T-helper 17 cell (primary cell): ENCODE data around the gene AXIN2. TPM values are rescaled to one million over a fixed set of nuclear protein-coding genes. Genes with fewer than 3 reads are reported as not detected.

Experiments used
- ATAC-seq: fragments of 150-1000 bp; cut with Tn5 transposase; 2 replicates; pipeline ENCODE4 v1.10.0; 2021; ENCODE audit warnings: mild to moderate bottlenecking, moderate library complexity
- DNase-seq, 3 donors: peaks; one replicate each; pipeline versions ENCODE4 v3.0.0 to v3.0.0-alpha.2; 2020 to 2021
- H3K9me3 ChIP-seq: one replicate; pipeline ENCODE4 v1.7.0; 2013; ENCODE audit warnings: low read length, mild to moderate bottlenecking; ENCODE audit not compliant: control insufficient read depth, poor library complexity, severe bottlenecking
- H3K27ac Mint-ChIP-seq: one replicate; pipeline ENCODE4 v1.8.0; 2022; ENCODE audit warnings: mild to moderate bottlenecking, moderate library complexity, mixed read lengths
- H3K27me3 Mint-ChIP-seq: one replicate; pipeline ENCODE4 v1.8.0; 2022; ENCODE audit warnings: mixed read lengths
- H3K36me3 Mint-ChIP-seq: one replicate; pipeline ENCODE4 v1.8.0; 2022; ENCODE audit warnings: low read depth, mixed read lengths
- H3K4me1 Mint-ChIP-seq: one replicate; pipeline ENCODE4 v1.8.0; 2022; ENCODE audit warnings: mild to moderate bottlenecking, mixed read lengths
- H3K4me3 Mint-ChIP-seq: one replicate; pipeline ENCODE4 v1.8.0; 2022; ENCODE audit warnings: mild to moderate bottlenecking, moderate library complexity, mixed read lengths
- total RNA-seq, 4 donors: library from RNA in 2 of 4; stranded (reverse) in 2 of 4; gene quantifications; one replicate each; pipeline ENCODE4 v1.2.3 and lab custom pipeline; 2022 to 2026

The AXIN2 gene
- total RNA-seq, 2 donors from 2014 or later: 28.4 to 31.6 TPM

DNA sequence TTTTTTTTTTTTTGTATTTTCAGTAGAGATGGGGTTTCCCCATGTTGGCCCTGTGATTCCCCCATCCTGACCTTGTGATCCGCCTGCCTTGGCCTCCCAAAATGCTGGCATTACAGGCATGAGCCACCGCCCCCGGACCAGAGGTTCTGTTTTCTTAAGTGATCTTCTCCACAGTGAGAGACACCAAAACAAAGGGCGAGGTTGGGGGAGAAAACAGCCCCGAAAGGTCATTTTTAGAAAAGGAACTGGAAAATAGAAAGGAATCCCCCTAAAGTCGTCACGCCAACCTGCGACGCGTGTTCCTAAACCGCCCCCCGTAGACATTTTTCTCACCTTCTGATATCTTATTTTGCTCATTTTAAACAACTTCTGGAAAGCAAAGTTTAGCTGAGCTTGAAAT lies 6.1 kb upstream of the AXIN2 start:
- ATAC-seq: no peak

DNA sequence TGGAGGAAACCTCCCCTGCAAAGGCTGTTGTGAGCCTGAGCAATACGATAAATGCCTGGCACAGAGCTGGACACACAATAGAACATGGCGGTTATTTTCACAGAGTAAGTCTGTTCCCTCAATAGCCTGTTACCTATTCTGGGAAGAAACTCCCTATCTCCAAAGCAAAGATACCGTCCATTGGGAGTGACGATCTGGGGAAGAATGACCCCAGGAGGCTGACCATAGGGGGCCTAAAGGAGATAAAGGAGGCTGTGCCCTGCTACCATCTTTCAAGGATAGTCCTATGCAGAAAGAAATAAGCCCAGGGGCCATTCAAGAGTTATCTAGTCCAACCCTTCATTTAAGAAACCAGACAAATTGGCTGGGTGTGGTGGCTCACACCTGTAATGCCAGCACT lies 4.1 kb upstream of the AXIN2 start:
- no peak for DNase-seq
- H3K27ac Mint-ChIP-seq: peak overlapping the region; percentile 73
- ATAC-seq: no peak
- H3K36me3 Mint-ChIP-seq: peaks cover 2% of the 10 kb centered on the region
- no peaks in the 10 kb centered on the region for H3K9me3 ChIP-seq
- H3K27me3 Mint-ChIP-seq: peaks cover 16% of the 10 kb centered on the region
- H3K4me3 Mint-ChIP-seq: no peak overlapping the region
- H3K4me1 Mint-ChIP-seq: peaks cover 18% of the 10 kb centered on the region

More for the DNA sequence above, 6.1 kb upstream of the AXIN2 start:
- Mint-ChIP-seq H3K4me1 (peaks cover 9% of the 10 kb centered on the region), H3K27ac (no peak overlapping the region), H3K4me3 (no peak overlapping the region), H3K27me3 (peaks cover 16% of the 10 kb centered on the region), H3K36me3 (peaks cover 2% of the 10 kb centered on the region)
- no peaks in the 10 kb centered on the region for H3K9me3 ChIP-seq
- no peak for DNase-seq

DNA sequence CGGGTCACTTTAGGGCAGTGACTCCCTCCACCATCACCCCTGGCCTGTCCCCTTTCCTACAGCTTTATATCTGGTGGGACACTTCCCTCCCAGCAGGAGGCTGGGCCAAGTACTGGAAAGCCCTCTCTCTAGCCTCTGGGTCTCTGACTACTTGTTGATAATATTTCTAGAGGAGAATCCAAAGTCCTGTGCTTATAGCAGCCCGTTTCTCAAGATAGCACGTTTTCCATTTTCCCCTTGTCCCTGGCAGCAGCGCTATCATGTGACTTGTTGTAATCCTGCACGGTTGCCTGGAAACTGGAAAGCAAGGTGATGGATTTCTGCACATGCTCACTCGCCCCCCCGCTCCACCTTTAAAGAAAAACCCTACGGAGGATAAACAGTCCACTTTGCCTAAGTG lies 3.3 kb upstream of the AXIN2 start:
- no peaks in the 10 kb centered on the region for H3K9me3 ChIP-seq
- peaks cover 18% of the 10 kb centered on the region for H3K4me1 Mint-ChIP-seq
- ATAC-seq (no peak), DNase-seq (no peak)
- no peak overlapping the region for H3K4me3 Mint-ChIP-seq
- H3K27ac Mint-ChIP-seq: no peak overlapping the region
- peaks cover 16% of the 10 kb centered on the region for H3K27me3 Mint-ChIP-seq
- peaks cover 2% of the 10 kb centered on the region for H3K36me3 Mint-ChIP-seq

DNA sequence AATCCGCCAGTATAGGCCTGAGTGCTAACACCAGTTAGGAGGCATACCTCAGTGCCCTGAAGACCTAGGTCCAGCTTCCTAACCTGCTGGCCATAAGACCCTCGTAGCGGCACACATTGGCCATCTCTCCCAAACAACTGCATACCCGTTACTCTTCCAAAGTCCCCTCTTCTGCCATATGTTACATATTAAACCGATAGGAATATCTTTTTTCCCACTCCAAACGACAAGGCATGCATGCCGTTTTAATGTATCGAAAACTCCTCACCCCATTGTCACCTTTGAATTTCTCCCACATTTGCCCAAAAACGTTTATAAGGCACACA lies 721 bp upstream of the AXIN2 start:
- no peaks in the 10 kb centered on the region for H3K36me3 Mint-ChIP-seq
- H3K4me3 Mint-ChIP-seq: no peak overlapping the region
- peaks cover 23% of the 10 kb centered on the region for H3K4me1 Mint-ChIP-seq
- H3K27ac Mint-ChIP-seq: no peak overlapping the region
- no peaks in the 10 kb centered on the region for H3K9me3 ChIP-seq
- DNase-seq: no peak
- H3K27me3 Mint-ChIP-seq: no peaks in the 10 kb centered on the region
- no peak for ATAC-seq

DNA sequence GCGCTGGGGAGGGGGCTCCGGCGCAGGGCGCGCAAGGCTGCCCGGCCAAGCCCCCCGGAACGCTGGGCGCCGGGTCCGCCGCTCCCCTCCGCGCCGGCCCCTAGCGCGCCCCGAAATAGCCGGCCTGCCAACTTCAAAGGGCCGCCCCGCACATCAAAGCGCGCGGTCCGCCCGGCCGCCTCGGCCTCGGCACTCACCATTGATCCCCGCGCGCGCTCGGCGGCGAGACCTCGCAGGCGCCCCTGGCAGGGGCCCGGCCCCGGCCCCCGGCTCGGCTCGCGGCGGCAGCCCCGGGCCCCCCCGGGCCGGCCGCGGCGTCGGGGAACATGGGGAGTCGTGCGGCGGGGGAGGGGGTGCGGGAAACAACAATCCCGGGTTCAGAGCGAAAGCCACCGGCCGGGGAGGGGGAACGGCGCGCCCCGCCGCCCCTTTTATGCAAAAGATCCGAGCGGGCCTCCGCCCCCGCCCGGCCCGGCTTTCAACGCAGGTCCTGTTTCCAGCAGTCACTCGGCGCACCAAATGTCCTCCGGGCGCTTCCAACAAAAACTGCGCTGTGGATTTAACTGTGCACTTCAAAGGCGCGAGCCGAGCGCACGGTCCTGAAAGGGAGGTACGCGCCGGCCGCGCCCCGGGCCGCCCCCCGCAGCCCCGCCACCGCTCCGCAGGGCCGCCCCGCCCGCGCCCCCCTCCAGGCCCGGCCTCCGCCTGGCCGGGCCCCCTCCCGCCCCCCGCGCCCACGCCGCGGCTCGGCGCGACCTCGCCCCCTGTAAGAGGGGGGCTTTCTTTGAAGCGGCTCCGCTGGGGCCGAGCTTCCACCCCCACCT lies 608 bp downstream of the AXIN2 start:
- no peaks in the 10 kb centered on the region for H3K27me3 Mint-ChIP-seq
- no peaks in the 10 kb centered on the region for H3K9me3 ChIP-seq
- peaks cover 23% of the 10 kb centered on the region for H3K4me1 Mint-ChIP-seq
- DNase-seq (peak; percentile 60 to 73 (median 61)), ATAC-seq (peak; percentile 63)
- no peak overlapping the region for H3K4me3 Mint-ChIP-seq
- peak overlapping the region; percentile 32 for H3K27ac Mint-ChIP-seq
- H3K36me3 Mint-ChIP-seq: no peaks in the 10 kb centered on the region

DNA sequence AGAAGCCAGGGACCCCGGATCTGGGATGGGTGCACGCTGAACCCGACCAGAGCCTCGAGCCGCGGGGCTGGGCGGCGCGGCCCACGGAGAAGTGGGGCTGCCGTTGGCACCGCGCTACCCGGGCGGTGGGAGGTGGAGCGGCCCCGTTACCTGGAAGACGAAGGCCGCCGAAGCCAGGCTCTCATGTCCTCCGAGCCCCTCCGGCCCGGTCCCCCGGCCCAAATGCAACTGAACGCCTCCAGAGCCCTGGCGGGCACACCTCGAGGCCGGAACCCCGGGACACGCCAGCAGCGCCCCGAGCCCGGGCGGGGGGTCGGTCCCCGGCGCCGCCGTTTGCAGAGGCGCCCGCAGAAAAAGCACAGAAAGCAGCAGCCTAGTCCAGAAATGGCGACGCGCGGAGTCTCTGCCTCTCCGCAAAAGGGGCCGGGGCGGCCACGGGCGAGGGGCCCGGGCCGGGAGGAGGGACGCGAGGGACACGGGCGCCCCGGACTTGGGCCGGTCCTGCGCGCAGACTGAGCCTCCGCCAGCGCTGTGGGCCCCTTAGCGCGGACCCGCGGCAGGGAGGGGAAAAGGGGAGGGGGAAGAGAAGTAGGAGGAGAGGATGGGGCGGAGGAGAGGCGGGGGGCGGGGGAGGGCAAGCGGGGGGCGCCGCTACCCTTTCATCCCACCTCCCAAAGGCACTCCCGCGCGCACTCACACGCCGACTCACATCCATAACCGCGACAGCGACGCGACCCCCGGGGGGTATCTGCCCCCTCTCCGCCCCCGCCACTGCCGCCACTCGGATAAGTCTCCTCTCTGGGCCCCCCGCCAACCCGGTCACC lies 1.4 kb downstream of the AXIN2 start:
- no peaks in the 10 kb centered on the region for H3K9me3 ChIP-seq
- peak in 2 of 3 donors; percentile 30 for DNase-seq
- no peak overlapping the region for H3K4me3 Mint-ChIP-seq
- ATAC-seq: no peak
- peaks cover 23% of the 10 kb centered on the region for H3K4me1 Mint-ChIP-seq
- H3K27ac Mint-ChIP-seq: peak overlapping the region; percentile 78
- no peaks in the 10 kb centered on the region for H3K27me3 Mint-ChIP-seq
- H3K36me3 Mint-ChIP-seq: no peaks in the 10 kb centered on the region

DNA sequence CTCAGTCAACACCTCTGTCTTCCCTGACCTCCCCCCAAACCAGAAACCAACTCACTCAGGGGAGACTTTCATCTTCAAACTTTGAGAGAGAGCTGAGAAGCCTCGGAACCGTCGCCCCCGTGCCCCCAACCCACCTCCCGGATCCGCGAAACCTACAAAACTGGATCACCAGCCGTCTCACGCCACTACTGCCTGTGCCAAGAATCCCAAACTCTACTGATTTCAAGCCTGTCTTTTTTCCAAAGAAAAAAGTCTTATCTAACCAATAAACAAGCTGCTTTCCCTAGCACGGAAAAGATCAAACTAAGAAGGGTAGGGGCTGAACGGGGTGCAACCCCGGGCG lies 2.0 kb downstream of the AXIN2 start:
- no peak for ATAC-seq
- Mint-ChIP-seq H3K27me3 (no peaks in the 10 kb centered on the region), H3K36me3 (no peaks in the 10 kb centered on the region), H3K4me1 (peaks cover 25% of the 10 kb centered on the region), H3K27ac (peak overlapping the region; percentile 78), H3K4me3 (no peak overlapping the region)
- H3K9me3 ChIP-seq: no peaks in the 10 kb centered on the region
- DNase-seq: no peak

DNA sequence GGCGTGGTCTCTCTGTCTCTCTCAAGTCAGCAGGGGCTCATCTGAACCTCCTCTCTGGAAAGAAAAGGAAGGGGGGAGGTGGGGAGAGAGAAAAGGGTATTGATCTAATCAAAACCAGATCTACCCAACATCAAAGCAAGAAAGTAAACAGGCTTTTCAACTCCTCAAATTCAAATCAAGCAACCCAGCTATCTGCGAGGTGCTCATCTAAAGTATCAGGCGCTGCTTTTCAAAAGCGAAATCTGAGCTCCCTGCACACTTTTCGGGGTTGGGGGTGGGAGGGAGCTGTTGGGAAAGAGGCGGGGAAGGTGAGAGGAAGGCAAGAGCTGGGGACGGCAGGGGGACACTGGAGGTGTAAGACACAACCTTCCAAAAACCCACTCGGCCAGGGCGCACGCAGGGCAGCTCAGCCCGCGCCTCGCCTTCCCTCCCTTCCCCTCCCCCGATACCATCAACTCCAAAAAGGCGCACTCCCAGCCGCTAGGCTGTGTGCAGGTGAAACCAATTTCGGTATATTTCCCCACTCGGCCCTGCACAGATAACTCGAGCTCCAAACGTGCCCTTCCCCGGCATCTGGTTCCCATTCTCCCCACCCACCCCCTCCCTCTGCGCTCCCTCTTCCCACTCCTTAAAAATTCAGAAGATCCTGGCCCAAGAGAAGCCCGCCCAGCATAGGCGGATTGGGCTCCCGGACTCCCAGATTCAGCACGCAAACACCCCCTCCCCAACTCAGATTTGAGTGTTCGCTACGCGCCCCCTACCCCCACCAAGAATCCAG lies 2.6 kb downstream of the AXIN2 start:
- ATAC-seq (no peak), DNase-seq (no peak)
- no peaks in the 10 kb centered on the region for H3K9me3 ChIP-seq
- Mint-ChIP-seq H3K4me1 (peaks cover 25% of the 10 kb centered on the region), H3K27me3 (no peaks in the 10 kb centered on the region), H3K27ac (peak overlapping the region; percentile 78), H3K36me3 (peaks cover 2% of the 10 kb centered on the region), H3K4me3 (no peak overlapping the region)

DNA sequence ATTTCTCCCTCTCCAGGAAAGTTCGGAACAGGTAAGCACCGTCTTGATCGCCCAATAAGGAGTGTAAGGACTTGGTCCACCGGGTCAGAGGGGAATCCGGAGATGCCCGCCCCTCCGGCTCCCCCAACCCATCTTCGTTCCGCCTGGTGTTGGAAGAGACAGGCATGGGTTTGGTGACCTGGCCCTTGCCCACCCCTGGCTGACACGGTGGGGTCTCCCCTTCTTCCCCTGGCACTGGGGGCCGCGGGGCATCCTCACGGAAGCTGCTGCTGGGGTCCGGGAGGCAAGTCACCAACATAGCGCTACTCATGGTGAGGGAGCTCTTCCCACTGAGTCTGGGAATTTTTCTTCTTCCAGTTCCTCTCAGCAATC lies 3.2 kb downstream of the AXIN2 start:
- Mint-ChIP-seq H3K36me3 (peaks cover 2% of the 10 kb centered on the region), H3K4me1 (peaks cover 28% of the 10 kb centered on the region), H3K4me3 (no peak overlapping the region), H3K27me3 (no peaks in the 10 kb centered on the region), H3K27ac (no peak overlapping the region)
- DNase-seq (no peak), ATAC-seq (no peak)
- no peaks in the 10 kb centered on the region for H3K9me3 ChIP-seq

DNA sequence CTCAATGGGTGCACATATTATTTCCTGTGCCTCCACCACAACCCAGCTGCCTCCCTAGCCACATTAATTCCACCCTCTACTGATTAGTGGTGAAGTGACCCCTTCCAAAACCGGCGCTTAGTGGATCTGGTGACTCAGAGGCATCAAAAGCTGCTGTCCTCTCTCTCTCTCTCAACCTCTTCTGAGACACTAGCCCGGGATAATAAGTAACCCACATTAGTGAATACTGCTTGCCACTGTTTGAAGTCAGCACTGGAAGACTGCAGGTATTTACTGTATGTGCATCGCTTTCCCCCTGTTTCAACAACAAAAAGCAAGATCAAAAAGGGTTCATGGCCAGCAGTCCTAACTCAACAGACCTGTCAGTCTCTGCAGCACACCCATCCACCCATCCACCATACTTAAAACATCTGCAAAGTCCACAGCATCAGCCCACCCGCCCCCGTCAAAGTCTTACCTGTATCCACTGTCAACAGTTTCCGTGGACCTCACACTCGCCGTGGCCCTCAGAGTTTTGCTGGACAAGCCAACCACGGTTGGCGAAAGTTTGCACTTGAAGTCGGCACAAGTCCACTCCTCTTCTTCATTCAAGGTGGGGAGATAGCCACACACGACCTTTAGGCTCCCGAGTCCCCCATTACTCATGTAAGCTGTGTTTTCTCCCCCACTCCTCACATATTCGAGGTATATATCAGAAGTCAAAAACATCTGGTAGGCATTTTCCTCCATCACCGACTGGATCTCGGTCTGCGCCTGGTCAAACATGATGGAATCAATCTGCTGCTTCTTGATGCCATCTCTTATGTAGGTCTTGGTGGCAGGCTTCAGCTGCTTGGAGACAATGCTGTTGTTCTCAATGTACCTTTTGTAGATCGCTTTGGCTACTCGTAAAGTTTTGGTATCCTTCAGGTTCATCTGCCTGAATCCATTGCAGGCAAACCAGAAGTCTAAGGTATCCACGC lies 3.8 kb downstream of the AXIN2 start:
- Mint-ChIP-seq H3K36me3 (peaks cover 2% of the 10 kb centered on the region), H3K27ac (no peak overlapping the region), H3K27me3 (no peaks in the 10 kb centered on the region), H3K4me3 (no peak overlapping the region), H3K4me1 (peaks cover 28% of the 10 kb centered on the region)
- no peaks in the 10 kb centered on the region for H3K9me3 ChIP-seq
- ATAC-seq (peak; percentile 12), DNase-seq (peak in 1 of 3 donors; percentile 42)

DNA sequence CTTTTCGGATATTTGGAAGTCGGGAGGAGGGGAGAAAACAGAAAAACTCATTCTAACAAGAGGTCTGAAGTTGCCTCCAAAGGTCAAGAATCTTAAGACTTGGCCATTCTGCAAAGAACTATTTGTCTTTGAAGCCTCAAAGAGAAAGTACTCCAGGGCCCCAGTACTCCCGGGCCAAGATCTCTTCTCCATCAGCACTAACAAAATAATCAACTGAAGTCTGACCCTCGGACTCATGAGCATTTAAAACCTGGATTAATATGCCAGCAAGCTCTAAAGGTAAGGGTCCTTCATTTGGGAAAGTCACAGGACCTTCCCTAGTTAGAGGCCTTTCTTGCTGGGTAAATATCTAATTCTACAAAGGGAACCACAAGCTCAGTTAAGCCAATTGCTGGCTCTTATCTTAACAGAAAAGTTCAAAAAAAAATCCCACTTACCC lies 4.5 kb downstream of the AXIN2 start:
- H3K4me3 Mint-ChIP-seq: no peak overlapping the region
- no peak overlapping the region for H3K27ac Mint-ChIP-seq
- peaks cover 21% of the 10 kb centered on the region for H3K4me1 Mint-ChIP-seq
- H3K36me3 Mint-ChIP-seq: peaks cover 2% of the 10 kb centered on the region
- DNase-seq (no peak), ATAC-seq (no peak)
- H3K27me3 Mint-ChIP-seq: no peaks in the 10 kb centered on the region
- H3K9me3 ChIP-seq: no peaks in the 10 kb centered on the region

DNA sequence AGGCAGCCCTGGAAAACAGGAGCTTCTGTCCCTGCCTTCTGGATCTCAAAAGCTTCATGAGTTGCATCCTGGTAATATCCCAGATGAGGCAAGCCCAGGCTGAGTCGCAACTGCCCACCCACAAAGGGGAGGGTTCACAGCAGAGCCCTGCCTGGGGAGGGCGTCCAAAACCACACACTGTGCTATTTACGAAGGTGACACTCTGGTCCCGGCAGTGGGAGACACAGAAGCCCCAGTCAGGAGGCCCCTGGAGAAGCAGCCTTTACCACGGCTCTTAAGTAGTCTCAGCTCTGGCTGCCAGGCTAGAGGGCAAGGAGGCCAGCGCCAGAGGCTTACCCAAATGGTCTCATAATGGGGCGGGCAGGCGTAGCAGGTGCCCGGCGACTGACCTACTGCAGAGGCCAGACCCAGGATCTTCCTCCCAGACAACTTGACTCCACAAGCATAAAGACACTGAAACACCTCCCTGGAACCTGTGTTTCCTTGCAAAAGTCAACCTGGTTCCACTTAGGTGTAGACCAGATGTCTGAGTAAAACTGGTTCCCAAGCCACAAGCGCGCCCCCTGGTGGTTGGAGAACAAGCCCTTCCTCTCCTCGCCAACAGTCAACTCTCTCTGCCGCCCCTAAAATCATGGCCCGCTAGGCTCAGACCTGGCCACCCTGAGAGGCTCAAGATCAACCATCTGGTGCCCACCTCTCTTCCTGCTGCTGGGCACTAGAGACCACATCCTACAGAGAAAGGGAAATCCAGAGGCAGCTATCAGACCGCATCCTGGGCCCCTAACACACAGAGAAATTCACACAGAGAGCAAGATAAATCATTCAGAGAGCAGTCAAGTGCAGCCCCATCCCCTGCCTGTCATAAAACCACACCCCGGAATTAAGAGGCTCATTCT lies 5.2 kb downstream of the AXIN2 start:
- DNase-seq: peak; percentile 76 to 93 (median 85)
- ATAC-seq: peak; percentile 51
- no peak overlapping the region for H3K4me3 Mint-ChIP-seq
- H3K36me3 Mint-ChIP-seq: peaks cover 2% of the 10 kb centered on the region
- peaks cover 19% of the 10 kb centered on the region for H3K4me1 Mint-ChIP-seq
- H3K27ac Mint-ChIP-seq: no peak overlapping the region
- H3K27me3 Mint-ChIP-seq: no peaks in the 10 kb centered on the region
- H3K9me3 ChIP-seq: no peaks in the 10 kb centered on the region
